ENCODE data around the gene FAM83C.

- TF ChIP-seq POLR2A (IDR thresholded peaks at IDR 0.05) (no peak), CTCF (IDR thresholded peaks at IDR 0.05) (no peak)
These were observed 1.9 kb downstream of the FAM83C start for GRCh38 chr20:35290186-35290886.

All from Peyer's patch (tissue), 4 donors.